T47D (cell line): ENCODE results near the gene LRRC8D.

Source experiments
- DNase-seq, 2 experiments: peaks; one replicate each; pipeline versions ENCODE4 v3.0.0 to v3.0.0-alpha.2; 2011 to 2012; ENCODE audit warnings: low read depth in 1 of 2, low spot score in 1 of 2
- JUND ChIP-seq: IDR thresholded peaks from 2 replicates; pipeline ENCODE4 v1.6.1; 2012; ENCODE audit warnings: low read depth
- in situ Hi-C: cut with HindIII; loops from 2 replicates; pipeline ENCODE4 v1.10.0; 2016; ENCODE audit warnings: low sequenced_read_pairs, low pct_unique_long_range_greater_than_20kb

Gene LRRC8D

DNA sequence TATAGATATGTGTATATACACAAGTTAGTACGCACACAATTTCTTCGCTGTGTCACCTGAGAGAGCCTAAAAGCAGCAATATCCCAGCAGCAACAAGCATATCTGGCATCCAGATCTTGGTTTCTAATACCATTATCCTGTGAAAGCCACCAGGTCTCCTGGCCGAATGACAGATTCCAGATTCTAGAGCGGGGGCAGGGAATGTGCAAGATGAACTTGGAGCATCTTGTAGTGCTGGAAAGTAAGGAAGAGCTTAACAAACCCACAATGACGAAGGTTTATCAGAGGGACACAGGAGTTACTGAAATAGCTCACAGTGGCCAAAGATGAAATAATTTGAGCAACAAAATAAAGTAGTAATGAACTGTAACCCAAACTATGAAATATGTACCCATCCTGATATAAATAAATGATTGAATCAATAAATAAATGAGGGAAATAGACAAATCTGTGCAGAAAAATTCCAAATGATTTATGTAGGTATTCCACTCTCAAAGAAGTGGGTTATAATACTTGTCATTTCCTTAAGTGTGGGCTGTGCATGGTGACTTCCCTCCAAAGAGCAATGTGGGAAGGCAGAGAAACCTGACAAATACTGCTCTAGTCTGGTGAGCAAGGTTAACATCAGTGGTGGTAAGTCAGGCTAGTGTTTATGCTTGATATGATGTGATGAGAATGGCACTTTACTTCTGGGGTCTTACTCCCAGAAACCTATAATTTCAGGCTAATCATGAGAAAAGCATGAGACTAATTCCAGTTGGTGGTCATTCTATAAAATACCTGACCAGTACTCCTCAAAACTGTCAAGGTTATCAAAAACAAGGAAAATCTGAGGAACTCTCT is 67.9 kb downstream of the LRRC8D start:
- in situ Hi-C loops = no loop called here
- DNase-seq = no peak
- no peak for TF ChIP-seq JUND

DNA sequence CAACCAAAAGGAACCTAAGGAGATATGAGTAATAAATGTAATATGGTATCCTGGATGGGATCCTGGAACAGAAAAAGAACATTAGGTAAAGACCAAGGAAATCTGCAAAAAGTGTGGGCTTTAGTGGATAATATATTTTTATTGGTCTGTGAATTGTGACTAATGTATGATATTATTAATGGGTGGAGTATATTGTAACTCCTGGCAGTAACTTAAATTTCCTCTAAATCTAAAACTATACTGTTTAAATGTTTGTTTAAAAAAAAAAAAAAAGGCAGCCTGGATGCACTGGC is 68.4 kb downstream of the LRRC8D start:
- in situ Hi-C loops = no loop called here
- no peak for TF ChIP-seq JUND
- DNase-seq = no peak

DNA sequence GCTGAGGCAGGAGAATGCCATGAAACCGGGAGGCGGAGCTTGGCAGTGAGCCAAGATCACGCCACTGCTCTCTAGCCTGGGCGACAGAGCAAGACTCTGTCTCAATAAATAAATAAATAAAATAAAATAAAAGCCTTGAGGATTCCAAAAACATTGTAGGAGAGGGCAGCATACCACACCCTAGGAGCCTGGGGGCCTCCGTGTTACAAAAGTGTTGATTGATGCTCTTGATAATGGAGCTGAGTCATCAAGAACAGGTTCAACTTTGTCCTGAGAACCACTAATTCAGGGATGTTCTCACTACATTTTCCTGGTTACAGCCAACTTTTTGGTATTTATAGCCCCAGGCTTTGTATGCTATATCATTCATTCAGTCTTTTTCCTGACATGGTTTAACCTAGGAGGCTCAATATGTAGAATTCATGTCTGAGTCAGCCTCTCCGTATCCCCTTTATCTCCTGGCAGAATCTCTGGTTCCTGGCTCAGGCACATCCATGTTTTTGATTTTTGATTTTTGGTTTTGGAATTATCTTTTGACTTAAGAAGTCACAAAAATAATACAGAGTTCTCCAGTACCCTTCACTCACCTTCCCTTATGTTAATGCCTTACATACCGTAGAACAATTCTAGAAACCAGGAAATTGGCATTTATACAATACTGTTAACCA is 69.4 kb downstream of the LRRC8D start:
- in situ Hi-C loops = no loop called here

DNA sequence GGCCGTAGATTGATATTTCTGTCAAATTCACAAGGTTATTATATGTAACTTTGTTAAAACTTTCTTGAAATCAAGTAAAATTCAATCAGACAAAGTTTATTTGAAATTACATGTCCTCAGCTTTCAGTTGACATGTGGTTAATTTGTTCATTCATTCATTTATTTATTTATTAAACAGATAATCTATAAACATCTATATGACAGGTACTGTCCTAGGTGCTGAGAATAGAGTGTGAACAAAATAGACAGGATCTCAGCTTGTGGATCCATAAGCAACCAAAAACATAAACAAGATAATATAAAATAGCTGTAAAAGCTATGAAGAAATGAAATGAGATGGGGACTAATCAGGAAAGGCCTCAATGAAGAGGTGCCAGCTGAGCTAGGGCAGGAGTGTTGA is 72.0 kb downstream of the LRRC8D start:
- DNase-seq = no peak
- in situ Hi-C loops = no loop called here
- no peak for TF ChIP-seq JUND

More for the DNA sequence above, 69.4 kb downstream of the LRRC8D start:
- DNase-seq = peak in 1 of 2 experiments; percentile 91
- TF ChIP-seq JUND = peak; percentile 83

DNA sequence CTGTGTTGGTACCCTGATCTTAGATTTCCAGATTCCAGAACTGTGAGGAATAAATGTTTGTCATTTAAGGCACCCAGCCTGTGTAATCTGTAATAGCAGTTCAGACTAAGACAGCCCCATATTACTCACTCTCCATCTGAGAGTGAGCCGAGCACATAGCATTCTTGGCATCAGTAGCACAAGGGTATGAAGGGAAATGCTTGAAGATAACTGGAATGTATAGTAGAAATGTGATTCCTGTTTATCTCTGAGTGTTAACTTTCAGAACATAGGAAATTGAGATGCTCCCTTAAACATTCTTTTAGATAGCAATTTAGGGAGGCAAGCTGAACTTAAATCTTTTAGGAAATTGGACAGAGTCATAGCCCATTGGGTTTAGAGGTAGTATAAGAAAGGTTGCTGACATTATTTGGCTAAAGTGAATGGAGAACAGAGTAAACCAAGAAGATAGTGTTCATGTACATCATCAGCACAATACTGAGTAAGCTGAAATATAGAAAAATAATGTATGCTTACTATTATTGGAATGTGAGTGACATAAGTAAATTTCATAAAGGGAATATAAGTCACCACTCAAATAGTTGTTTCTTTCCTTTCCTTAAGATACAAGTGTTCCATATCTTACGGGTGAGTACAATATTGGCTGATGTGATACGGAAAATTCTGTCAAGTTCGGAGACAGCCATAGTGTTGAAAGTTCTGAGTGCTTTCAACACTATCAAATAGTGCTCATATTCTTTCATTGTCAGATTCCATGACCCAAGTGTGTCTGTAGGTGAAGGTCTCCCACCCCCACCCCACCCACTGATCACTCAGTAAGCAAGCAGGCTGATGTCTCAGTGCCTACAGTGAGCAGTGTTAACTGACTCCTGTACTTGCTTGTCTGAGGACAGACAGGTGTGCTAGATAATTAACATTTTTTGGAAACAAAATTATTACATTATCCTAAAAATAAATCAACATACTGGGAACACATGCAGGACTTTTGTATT is 73.7 kb downstream of the LRRC8D start:
- no peak for DNase-seq
- in situ Hi-C loops = no loop called here
- no peak for TF ChIP-seq JUND

DNA sequence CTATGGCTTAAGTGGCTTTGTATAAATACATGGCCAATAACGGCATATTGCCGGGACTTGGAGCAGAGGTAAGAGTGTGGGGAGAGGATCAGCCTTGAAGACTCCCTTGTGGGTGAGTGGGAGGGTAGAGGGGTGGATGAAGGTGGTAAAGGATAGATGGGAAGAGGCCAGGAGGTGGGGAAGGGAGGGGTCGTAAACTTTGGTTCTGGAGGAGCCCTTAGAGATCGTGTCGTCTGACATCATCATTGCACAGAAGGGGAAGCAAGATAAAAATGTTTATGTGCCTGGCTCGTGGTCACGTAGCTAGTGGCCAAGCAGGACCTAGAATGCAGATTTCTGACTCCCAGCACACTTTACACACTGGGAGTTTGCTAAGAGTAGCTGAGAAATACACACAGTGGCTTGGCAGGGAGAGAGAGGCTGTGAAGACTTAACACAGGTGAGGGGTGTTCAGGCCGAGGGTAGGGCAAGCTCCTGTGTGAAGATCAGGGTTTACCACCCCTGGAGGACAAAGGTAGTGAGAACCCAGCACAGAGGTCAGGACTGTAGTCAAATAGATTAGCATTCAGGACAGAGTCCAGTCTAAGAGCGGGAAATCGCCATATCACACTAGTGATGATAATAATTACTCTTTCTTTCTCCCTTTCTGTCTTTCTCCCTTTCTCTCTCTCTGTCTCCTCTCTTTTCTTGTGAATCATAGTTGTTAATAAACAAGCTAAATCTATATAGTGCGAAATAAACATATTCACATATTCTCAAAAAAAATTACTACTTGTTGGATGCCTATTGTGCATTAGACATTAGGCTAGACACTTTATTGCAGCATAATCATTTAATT is 75.5 kb downstream of the LRRC8D start:
- in situ Hi-C loops = no loop called here
- DNase-seq = no peak

DNA sequence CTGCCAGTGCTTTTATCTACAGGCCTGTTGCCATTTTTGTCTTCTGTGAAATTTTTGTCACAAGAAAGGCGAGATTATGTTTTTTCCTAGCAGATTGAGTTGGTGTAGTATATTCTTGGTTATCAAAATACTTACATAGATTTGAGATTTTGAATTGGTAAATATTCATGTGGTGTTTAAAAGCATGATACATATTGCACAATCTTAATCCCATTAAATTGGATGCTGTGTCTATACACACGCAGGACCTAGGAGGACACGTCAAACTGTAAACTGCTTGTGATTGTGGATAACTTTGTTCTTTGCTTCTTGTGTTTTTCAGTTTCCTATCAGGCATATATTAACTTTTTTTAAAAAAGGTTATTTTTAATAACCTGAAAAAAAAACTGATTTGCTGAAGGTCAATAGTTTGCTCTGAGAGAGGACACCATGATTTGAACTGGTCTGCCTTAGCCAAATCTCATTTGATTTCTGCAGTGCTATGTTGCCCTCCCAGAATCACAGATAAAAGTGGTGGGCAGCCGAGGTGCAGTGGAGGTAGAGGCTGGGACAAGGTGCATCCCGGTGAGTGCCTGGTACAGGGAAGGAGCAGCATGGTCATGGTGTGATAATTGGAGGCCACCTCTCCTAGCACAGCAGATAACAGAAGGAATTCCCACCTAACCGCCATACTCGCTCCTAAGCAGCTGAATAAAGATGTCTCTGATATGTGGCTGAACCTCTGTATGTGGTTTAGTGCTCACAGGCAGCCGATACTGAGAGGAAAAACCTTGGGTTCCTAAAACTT is 76.7 kb downstream of the LRRC8D start:
- DNase-seq = no peak
- no peak for TF ChIP-seq JUND
- in situ Hi-C loops = no loop called here

More for the DNA sequence above, 75.5 kb downstream of the LRRC8D start:
- no peak for TF ChIP-seq JUND

DNA sequence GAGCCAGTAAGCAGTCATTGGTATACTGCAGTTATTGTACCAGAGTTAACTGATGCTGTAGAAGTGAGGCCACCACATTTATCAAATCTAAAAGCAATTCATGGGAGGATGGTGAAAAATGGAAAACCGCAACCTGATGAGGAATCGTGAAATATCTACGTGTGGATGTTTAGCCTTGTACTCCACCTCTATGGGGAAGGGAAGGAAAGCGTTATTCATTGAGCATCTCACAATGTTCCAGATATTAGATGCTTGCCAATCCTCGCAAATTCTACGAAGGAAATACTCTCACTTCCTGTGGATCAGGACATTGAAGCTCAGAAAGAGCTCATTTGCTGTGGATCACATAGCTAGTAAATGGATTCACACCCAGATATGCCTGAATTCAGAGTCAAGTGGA is 77.3 kb downstream of the LRRC8D start:
- DNase-seq = no peak
- in situ Hi-C loops = no loop called here
- TF ChIP-seq JUND = no peak

DNA sequence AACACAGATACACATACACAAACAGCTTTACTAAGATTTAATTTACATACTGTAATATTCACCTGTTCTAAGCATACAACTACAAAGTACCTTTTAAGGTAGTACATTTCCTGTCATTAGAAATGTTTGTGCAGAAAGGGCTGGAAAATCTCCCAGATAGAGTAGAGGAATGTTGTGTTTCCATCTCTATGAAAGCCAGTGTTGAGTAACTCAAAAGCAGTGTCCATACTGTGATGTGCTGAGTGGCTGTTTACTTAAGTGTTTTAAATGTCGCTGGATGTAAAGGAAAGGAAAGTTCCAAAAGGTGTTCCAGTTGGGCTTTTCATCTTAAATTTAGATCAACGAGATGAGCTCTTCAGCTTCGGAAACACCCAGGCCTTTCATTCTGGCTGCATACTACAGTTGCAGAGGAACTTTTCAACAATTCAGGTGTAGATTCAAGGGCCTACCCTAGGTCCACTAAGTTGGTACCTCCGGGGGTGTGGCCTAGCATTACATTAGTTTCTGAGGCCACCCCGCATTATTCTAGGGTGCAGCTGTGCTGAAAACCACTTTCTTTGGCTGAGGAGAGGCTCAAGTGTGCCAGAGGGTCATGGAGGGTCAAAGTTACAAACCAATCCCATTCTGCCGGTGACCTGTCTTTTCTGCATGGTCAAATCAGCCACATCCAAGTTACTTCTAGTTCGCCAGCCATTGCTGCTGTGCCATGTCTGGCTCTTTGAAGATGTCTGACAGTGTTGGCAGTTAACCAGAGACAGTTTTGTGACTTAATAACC is 78.1 kb downstream of the LRRC8D start:
- in situ Hi-C loops = no loop called here
- TF ChIP-seq JUND = no peak
- DNase-seq = no peak

DNA sequence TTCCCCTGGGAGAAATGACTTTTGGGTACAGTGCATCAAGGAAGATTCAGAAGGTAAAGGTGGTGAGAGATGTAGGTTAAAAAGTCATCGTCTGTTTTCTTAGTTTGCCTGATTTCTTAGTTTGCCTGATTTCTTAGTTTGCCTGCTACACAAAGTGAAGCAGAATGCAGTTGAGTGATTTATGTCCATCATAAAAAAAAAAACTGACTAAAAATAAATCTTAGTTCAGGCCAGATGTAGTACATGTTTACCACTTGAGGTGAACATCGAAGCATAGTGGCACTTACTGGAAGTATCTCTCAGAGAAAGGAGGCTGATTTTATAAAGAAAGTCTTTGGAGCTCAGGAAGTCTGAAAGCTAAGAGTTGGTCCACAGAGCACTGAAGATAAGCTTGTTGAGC is 79.5 kb downstream of the LRRC8D start:
- in situ Hi-C loops = no loop called here
- DNase-seq = no peak
- no peak for TF ChIP-seq JUND
